ENCODE data around the gene LTBP1. TPM values are rescaled to one million over a fixed set of nuclear protein-coding genes. Genes with fewer than 3 reads are reported as not detected.
A peak's percentile ranks its signal among the peaks of the same experiment; 100 is the strongest.

The LTBP1 gene
- total and polyA plus RNA-seq, 10 of the 15 experiments (the other 5 are each of a cell fraction or from before 2014, with no cell fraction given) = 0.01 to 0.28 (median 0.12) TPM; not detected in 2

GRCh38 chr2:33205693-33206434 is 259.1 kb downstream of the LTBP1 start (continued):
- TF ChIP-seq RELB (IDR thresholded peaks at IDR 0.05; ENCODE audit: low read depth) (no peak), EED (IDR thresholded peaks at IDR 0.05; ENCODE audit: low read depth) (peak; percentile 33; the same call in 1 of the 2 replicates), CBFB (IDR thresholded peaks at IDR 0.05; ENCODE audit: low read depth) (peak; percentile 63; the same call in 1 of the 2 replicates), ZNF217 (IDR thresholded peaks at IDR 0.05) (peak; percentile 83), GABPA (IDR thresholded peaks at IDR 0.05; ENCODE audit: low read depth) (0 out of 2 replicates have a peak, but pooled peaks have one; percentile 19), EP300 (IDR thresholded peaks at IDR 0.05; ENCODE audit: borderline replicate concordance in 1 of 2, control insufficient read depth in 1 of 2, low read depth in 2 of 2, low read length in 2 of 2) (peak; percentile 16 to 22; a peak in 1 of 4 replicates), TCF12 (IDR thresholded peaks at IDR 0.05; ENCODE audit: low read depth, low read length) (0 out of 2 replicates have a peak, but pooled peaks have one; percentile 10), BCL11A (IDR thresholded peaks at IDR 0.05; ENCODE audit: low read depth, low read length) (peak; percentile 87), YY1 (IDR thresholded peaks at IDR 0.05; ENCODE audit: low read depth, low read length) (peak; percentile 50; the same call in 1 of the 2 replicates), E4F1 (IDR thresholded peaks at IDR 0.05; ENCODE audit: borderline replicate concordance, partially characterized antibody) (no peak), POLR2AphosphoS5 (IDR thresholded peaks at IDR 0.05; ENCODE audit: low read length) (no peak), MEF2A (IDR thresholded peaks at IDR 0.05; ENCODE audit: insufficient read depth, low read depth, low read length) (peak; percentile 73), ZBTB4 (CRISPR knock-in tag; IDR thresholded peaks at IDR 0.05) (no peak), RUNX3 (IDR thresholded peaks at IDR 0.05; ENCODE audit: low read length) (peak; percentile 97), FOXM1 (IDR thresholded peaks at IDR 0.05; ENCODE audit: low read depth, low read length) (peak; percentile 51; the same call in 1 of the 2 replicates), CBX3 (IDR thresholded peaks at IDR 0.05; ENCODE audit: borderline replicate concordance, low read depth) (no peak), ZBTB33 (IDR thresholded peaks at IDR 0.05) (no peak)

All from GM12878 (cell line).